IMR-90 (cell line): ENCODE measurements around the gene PTPRN2.

Experiments used
- CEBPB ChIP-seq: IDR thresholded peaks from 2 replicates; pipeline ENCODE4 v1.6.1; 2012; ENCODE audit warnings: low read depth, low read length, improper control_type of control experiment
- CTCF ChIP-seq: conservative IDR thresholded peaks from 2 replicates; pipeline ENCODE4 v1.5.1; 2012; ENCODE audit warnings: mild to moderate bottlenecking, low read depth, low read length, improper control_type of control experiment
- ELK1 ChIP-seq: fragments of 150-350 bp; IDR thresholded peaks from 2 replicates; pipeline ENCODE4 v1.6.1; 2016; ENCODE audit warnings: low read depth, mild to moderate bottlenecking, low read length, moderate library complexity, borderline replicate concordance
- FOS ChIP-seq: fragments of 150-350 bp; IDR thresholded peaks from 2 replicates; pipeline ENCODE4 v1.6.1; 2016; ENCODE audit warnings: low read depth, low read length
- MXI1 ChIP-seq: IDR thresholded peaks from 2 replicates; pipeline ENCODE4 v1.6.1; 2012; ENCODE audit warnings: low read depth, mild to moderate bottlenecking, low read length, moderate library complexity, borderline replicate concordance
- POLR2A ChIP-seq: IDR thresholded peaks from 2 replicates; pipeline ENCODE4 v1.6.1; 2012; ENCODE audit warnings: mild to moderate bottlenecking, low read depth, low read length

DNA sequence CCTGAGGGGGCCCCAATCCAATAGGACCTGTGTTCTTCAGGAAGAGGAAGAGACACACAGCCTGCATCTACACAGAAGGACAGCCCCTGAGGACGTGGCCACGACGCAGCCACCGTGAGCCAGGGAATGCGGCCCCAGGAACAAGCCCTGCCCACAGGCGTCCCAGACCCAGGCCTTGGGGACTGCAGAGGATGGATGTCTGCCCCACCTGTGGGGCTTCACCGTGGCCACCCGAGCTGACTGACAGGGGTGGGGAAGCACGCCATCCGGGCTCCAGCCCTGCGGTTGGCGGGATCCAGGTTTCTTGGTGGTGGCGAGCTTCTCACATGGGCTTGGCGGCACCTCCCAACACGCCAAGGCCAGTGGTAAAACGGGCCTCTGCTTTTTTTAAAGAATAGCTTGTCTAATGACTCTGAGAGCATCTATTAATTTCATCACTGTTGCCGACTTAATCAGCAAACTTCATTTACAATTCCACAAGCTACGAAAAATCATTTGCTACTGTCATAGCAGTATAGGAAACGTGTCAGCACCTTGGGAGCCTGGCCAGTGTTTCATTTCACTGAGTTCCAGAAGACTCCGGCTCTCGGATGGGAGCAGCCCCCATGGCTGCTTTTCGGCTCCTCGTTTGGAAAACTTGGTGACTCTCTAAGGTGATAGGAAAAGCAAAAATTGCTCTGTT is 584.0 kb downstream of the PTPRN2 start:
- TF ChIP-seq CEBPB: no peak
- no peak for TF ChIP-seq FOS
- TF ChIP-seq CTCF: no peak
- TF ChIP-seq POLR2A: no peak
- TF ChIP-seq MXI1: no peak
- TF ChIP-seq ELK1: no peak
